ENCODE data around the gene CCDC127. TPM values are rescaled to one million over a fixed set of nuclear protein-coding genes. Genes with fewer than 3 reads are reported as not detected.
A peak's percentile ranks its signal among the peaks of the same experiment; 100 is the strongest.

Gene CCDC127
- polyA plus RNA-seq, 4 donors = 12.1 to 17.4 (median 14.0) TPM

DNA sequence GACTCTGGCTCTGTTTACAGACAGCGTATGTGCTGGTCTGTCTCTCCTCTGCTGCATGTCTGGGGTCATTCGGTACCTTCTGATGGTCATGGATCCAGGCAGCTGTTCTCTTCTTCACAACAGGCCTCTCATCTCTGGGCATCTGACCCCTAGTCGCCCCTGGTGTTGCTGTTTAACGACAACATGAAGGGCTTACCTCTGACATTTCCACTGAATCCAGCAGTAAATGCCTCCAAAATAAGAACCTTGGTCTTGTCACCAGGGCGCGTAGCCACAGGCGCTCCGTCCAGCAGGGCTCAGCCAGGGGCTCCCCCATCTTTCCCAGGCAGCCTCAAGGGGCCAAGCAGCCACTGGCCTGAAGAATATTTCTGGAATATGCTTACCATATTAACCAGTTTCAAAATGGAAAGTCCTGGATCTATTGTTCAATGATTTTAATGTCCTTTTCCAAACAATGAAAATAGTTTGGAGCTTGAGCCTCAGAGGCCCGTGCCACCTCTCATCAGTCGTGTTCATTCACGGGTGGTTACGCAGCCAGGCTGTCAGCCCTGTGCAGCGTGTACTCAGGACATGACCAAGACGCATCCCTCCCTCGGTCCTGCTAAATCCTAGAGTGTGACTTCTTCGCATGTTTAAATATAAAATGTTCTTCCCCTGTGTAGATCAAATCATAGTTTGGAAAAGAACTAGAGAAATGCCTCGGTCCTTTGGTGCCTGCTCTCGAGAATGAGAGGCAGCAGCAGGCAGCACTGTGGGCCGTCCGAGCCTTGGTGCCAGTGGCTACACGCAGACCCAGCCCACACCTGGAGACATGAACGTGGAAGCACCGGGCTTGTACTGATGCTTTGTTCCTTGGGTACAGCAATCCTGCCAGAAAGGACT lies 56.8 kb downstream of the CCDC127 start:
- no peak for DNase-seq (ENCODE audit: low read depth in 4 of 4, low spot score in 3 of 4)

DNA sequence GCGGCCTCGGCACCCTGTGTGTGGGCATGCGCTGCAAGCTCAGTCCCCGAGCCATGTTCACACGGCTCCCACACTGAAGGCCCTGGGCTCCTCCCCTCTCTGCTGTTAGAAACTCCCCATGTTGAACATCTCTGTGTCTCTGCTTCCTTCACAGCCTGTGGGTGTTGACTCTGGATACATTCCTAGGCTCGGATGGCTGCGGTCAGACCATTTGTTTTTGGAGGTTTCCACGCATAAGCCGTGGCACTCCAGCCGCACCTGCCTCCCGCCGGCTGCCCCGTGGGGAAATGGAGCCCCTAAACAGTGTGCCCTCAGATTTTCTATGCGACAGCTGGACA lies 57.8 kb downstream of the CCDC127 start:
- no peak for DNase-seq (ENCODE audit: low read depth in 4 of 4, low spot score in 3 of 4)

DNA sequence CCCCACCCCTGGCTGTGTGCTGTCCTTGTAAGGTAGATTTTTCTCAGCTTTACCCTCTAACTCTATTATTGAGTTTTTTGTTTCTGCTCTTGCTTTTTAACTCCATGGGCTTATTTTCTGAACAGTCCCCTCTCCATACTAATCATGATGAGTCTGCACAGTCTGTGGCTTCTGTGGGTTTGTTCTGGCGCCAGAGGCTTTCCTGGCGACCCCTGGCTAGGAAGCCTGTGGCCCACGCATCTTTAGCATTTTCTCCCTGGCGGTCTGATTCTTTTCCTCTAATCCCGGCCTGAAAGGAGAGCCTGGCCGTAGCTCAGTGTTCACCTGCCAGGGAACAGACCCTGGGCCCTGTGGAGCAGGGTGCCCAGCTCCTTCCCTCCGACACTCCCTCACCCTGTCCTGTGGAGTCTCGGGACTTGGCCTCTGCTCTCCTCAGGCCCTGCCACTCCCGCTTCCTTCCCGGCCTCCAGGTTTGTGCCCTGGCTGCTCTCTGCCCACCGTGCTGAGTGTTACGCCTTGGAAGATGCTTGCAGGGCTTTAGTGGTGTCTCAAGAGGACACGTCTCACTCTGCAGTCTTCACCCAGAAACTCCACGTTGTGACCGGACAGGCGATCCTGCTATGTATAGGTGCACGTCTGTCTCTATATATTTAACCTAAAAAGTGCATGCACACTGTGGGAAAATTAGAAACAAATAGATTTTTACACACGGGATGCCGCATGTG lies 58.3 kb downstream of the CCDC127 start:
- no peak for DNase-seq (ENCODE audit: low read depth in 4 of 4, low spot score in 3 of 4)

DNA sequence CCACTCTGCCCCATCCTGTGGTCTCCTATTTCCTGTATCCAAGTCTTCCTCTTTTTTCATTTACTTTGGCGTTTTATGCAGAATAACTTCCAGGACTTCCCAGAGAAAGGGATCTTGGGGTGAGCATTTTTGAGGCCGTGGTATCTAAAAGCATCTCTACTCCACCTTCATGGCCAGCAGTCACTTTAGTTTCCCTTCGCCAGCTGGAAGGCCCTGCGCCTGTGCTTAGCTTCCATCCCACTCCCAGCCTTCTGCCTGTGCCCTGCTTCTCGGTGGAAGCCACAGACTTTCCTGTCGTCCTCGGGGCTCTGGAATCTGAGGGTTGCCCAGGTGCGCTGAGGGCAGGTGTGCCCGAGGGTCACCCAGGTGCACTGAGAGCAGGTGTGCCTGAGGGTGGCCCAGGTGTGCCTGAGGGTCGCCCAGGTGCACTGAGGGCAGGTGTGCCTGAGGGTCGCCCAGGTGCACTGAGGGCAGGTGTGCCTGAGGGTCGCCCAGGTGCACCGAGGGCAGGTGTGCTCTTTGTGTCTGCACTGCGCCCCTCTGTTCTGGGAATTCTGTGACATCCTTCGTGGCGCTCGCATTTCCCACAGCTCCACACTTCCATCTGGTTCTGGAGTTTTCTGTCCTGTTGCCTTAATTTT lies 59.0 kb downstream of the CCDC127 start:
- DNase-seq (ENCODE audit: low read depth in 4 of 4, low spot score in 3 of 4) = no peak

DNA sequence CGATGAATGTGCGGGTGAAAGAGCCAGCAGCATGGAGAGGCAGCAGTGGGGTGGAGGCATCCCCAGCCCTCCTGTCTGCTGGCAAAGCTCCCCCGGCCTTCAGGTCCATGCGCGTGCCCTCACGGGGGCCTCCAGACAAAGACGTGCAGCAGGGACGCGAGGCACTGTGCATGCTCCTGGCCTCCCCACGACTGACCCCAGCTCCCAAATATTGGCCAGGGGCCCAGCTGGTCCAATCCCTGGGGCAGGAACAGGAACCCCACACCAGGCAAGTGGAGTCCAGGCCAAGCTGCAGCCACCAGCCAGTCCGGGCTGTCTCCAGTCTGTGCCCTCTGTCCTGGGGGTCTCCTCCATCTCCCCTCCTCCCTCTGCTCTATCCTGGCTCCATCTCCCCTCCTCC lies 60.2 kb downstream of the CCDC127 start:
- DNase-seq (ENCODE audit: low read depth in 4 of 4, low spot score in 3 of 4) = no peak

DNA sequence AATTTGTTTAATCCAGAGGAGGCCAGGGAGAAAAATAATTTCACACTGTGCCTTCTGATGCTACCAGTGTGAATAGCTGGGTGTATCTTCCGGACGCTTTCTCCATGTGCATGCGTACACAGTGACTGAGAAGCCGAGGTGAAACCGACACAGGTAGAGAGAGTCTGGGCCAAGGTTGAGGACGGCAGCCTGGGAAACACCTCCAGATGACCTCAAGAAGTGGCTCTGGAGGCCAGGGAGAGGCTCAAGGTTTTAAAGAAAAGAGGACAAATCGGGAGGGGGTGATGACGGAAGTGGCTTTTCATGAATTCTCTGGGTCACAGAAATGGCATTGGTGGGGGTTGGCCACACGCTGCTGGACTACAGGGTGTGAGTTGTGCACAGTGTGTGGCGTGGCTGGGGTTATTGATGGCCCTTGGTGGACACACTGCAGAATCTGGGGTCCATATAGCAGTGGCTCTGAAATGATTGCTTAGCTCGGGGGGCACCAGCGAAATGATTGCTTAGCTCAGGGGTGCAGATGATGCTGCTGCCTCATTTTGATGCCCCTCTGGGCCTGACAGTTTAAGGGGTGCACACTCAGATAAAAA lies 60.7 kb downstream of the CCDC127 start:
- DNase-seq (ENCODE audit: low read depth in 4 of 4, low spot score in 3 of 4) = no peak

DNA sequence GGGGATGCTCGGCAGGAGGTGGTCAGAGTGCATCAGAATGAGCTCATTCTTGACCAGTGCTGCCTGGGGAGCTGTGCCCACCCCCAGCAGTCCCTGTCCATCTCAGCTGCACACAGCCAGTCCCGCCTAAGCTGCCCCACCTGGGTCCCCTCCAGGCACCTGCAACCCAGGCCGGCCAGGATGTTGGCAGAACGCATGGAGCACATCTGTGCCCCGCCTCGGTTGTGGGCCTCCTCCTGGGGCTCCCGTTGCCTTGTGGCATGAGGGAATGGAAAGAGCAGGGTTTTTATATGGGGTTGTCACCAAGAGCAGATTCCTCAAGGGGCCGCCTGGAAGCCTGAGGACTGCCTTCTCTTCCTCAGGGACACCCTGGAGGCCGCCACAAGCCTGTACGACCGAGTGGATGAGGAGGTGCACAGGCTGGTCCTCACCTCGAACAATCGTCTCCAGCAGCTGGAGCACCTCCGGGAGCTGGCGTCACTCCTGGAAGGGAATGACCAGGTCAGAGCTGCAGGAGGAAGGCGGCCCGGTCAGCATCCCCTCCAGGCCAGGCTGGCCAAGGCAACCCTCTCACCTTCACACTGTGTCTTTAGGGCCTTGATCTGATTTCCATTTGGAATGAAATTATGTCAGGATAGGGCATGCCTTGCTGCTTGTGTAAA lies 61.4 kb downstream of the CCDC127 start:
- DNase-seq (ENCODE audit: low read depth in 4 of 4, low spot score in 3 of 4) = no peak

DNA sequence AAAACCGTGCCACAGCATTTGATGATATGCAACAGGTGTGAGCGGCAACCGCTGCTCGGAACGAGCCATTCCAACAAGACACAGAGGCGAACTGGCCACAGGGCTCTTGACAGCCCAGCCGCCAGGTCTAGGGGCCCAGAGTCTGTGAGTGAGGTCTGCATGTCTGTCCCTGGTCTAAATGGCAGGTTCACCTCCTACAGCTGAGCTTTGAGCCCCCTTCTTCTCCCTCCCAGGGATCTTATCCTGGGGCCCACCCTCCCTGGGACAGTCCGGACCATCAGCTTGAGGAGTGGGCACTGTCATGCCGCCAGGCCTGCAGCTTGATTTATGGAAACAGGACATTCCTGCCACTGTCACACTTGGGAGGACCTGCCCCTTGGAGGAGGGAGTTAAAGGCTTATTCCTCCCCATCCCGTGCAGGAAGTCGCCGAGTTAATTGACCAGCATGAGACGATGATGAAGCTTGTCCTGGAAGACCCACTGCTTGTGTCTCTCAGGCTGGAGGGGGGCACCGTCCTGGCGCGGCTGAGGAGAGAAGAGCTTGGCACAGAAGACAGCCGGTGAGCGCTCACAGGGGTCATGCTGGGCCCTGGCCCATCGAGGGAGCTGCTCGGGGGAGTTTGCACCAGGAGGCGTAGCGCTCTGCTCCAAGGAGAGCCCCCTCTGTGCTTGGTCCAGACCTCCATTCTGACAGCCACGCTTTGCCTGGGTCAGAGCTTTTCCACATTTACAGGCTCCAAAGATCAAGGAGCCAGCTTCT lies 62.1 kb downstream of the CCDC127 start:
- DNase-seq (ENCODE audit: low read depth in 4 of 4, low spot score in 3 of 4) = peak in 2 of 4 donors; percentile 3 to 35

DNA sequence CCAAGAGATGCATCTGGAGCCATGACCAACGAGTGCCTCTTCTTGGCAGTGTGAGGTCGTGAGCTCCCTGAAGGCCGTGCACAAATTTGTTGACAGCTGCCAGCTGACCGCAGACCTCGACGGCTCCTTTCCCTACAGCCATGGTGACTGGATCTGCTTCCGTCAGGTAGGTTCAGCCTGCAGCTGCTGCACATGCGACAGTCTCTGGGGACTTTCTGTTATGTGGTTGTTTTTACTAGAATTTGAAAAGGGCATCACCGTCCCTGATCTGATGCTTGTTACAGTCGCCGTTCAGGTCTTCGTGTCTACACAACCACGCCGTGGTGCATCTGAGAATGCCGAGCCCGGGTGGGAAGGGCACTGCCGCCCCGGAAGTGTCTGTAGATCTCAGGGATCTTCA lies 63.1 kb downstream of the CCDC127 start:
- DNase-seq (ENCODE audit: low read depth in 4 of 4, low spot score in 3 of 4) = no peak

DNA sequence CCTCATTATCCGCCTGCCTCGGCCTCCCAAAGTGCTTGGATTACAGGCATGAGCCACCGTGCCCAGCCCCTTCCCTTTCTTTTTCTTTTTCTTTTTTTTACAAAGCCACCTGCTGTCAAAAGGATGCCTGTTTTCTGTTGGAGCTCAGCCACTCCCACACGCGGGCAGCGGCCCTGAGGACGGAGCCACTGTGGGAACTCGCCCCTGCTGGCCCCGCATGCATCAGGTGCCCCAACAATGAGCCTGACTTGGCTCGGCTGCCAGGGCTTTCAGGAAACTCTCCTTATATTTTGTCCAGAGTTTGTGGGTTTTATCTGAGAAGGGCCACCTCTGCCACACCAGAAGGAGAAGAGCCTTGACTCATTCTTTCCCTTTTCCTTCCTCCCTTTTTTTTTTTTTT lies 63.7 kb downstream of the CCDC127 start:
- no peak for DNase-seq (ENCODE audit: low read depth in 4 of 4, low spot score in 3 of 4)

DNA sequence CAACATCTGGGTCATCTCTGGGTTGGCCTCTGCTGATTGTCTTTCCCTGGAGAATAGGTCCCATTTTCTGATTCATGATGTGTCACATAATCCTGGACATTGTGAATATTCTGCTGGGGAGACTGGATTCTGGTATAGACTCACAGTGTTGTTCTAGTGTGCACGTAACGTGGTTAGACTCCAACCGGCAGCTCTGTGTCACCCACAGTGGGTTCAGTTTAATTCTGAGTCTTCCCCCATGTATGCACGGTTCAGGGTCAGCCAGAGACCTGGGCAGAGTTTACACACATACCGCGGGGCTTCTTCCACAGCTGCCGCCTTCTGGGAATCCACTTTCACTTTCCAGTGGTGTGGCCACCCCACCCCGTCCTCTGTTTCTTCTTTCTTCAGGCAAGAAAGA lies 64.7 kb downstream of the CCDC127 start:
- no peak for DNase-seq (ENCODE audit: low read depth in 4 of 4, low spot score in 3 of 4)

DNA sequence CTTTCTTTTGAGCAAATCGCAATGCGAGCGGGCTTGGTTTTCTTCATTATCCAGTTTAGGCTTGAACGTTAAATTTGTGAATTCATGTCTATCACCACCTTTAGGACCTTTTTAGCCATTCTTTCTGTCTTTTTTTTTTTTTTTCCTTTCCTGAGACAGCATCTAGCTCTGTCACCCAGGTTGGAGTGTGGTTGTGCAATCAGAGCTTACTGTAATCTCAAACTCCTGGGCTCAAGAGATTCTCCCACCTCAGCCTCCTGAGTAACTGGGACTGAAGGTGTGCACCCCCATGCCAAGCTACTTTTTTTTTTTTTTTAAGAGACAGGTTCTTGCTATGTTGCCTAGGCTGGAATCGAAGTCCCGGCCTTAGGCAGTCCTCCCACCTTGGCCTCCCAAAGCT lies 65.9 kb downstream of the CCDC127 start:
- DNase-seq (ENCODE audit: low read depth in 4 of 4, low spot score in 3 of 4) = no peak

DNA sequence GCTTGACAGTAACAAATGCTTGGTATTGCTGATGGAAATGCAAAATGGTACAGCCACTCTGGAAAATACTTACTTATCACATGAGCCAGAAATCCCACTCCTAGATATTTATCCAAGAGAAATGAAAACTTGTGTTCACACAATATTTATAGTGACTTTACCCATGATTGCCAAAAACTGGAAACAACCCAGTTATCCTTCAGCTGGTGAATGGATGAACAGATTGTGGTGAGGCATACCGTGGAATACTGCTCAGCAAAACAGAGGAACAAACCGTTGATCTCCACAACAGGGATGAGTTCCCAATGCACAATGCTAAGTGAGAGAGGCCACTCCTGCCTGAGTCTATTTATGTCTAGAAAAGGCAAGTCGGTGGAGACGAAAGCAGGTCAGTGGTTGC lies 67.2 kb downstream of the CCDC127 start:
- DNase-seq (ENCODE audit: low read depth in 4 of 4, low spot score in 3 of 4) = no peak

DNA sequence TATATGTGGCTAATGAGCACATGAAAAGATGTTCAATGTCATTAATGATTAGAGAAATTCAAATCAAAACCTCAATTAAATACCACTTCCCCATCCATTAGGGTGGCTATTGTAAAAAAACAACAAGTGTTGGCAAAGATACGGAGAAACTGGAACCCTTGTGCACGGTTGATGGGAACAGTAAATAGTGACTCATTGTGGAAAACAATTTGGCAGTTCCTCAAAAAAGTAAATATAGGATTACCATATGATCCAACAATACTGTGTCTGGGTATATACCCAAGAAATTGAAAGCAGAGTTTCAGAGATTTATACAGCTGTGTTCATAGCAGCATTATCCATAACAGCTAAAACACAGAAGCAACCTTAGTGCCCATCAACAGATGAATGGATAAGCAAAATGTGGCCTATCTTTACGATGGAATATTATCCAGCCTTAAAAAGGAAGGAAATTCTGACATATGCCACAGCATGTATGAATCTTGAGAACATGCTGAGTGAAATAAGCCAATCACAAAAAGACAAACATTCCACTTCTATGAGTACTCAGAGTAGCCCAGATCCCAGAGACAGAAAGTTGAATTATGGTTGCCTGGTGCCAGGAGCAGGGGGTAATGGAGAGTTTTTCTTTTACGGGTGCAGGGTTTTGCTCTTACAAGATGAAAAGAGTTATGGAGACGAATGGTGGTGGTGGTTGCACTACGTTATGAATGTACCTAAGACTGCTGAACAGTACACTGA lies 68.0 kb downstream of the CCDC127 start:
- DNase-seq (ENCODE audit: low read depth in 4 of 4, low spot score in 3 of 4) = no peak

DNA sequence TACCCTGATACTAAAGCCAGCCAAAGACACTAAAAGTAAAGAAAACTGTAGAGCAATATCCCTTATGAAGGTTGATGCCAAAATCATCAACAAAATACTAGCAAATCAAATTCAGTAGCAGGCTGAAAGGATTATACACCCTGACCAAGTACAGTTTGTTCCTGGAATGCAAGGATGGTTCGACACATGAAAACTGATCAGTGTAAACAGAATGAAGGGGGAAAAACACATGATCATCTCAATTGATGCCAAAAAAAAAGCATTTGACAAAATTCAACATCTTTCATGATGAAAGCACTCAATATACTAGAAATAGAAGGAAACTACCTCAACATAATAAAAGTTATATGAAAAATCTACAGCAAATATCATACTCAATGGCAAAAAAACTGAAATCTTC lies 70.2 kb downstream of the CCDC127 start:
- DNase-seq (ENCODE audit: low read depth in 4 of 4, low spot score in 3 of 4) = no peak

All from left renal pelvis (tissue), 4 donors.